Subcutaneous adipose tissue (tissue), 4 donors: Measurements from ENCODE around the gene ACADL. TPM values are rescaled to one million over a fixed set of nuclear protein-coding genes. Genes with fewer than 3 reads are reported as not detected.

ENCODE experiments used
- total RNA-seq, 4 donors: library from RNA; depleted of rRNA; stranded (reverse); fragments of >200 nt; gene quantifications; one replicate each; pipeline ENCODE4 v1.1.0, GENCODE V29; 2016
- TF ChIP-seq, protein P1 (sequence below): fragments of 450-650 bp; IDR thresholded peaks from one replicate; pipeline ENCODE4 v1.5.1; 2016; ENCODE audit warnings: low read depth, mild to moderate bottlenecking, control low read depth, antibody characterized with exemption, moderate library complexity

The ACADL gene
- total RNA-seq, 4 donors from 2014 or later = 15.3 to 41.8 (median 21.7) TPM

DNA sequence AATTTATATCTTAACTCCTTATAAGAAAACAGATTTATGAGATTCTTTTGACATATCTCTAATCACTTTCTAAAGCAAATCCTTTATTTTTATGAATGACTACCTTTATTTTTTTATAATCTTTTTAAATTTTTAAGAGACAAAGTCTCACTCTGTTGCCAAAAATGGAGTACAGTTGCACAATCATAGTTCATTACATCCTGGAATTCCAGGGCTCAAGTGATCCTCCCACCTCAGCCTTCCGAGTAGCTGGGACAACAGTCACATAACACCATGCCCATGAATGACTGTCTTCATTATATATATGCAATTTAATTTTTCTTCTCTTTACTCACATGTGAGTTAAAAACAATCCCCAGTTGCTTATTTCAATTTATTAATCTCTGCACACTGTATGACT, 21.7 kb downstream of the ACADL start:
- TF ChIP-seq, protein P1, sequence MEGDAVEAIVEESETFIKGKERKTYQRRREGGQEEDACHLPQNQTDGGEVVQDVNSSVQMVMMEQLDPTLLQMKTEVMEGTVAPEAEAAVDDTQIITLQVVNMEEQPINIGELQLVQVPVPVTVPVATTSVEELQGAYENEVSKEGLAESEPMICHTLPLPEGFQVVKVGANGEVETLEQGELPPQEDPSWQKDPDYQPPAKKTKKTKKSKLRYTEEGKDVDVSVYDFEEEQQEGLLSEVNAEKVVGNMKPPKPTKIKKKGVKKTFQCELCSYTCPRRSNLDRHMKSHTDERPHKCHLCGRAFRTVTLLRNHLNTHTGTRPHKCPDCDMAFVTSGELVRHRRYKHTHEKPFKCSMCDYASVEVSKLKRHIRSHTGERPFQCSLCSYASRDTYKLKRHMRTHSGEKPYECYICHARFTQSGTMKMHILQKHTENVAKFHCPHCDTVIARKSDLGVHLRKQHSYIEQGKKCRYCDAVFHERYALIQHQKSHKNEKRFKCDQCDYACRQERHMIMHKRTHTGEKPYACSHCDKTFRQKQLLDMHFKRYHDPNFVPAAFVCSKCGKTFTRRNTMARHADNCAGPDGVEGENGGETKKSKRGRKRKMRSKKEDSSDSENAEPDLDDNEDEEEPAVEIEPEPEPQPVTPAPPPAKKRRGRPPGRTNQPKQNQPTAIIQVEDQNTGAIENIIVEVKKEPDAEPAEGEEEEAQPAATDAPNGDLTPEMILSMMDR = no peak

DNA sequence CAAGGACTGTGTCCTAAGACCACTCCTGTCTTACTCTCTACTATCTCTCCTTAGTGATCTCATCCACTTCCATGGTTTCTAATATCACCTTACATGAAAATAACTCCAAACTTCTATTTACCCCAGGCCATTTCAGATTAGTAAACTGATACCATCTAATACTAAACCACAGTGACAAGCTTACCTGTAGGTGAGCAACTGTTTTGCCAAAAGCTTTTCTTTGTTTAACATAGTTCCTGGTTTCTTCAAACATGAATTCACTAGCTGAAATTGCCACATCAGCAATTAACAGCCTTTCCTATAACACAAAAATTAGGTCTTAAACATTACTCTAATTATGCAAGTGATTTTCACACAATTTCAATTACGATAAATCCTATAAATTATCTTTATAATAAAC, 22.1 kb downstream of the ACADL start:
- TF ChIP-seq, protein P1 = no peak

DNA sequence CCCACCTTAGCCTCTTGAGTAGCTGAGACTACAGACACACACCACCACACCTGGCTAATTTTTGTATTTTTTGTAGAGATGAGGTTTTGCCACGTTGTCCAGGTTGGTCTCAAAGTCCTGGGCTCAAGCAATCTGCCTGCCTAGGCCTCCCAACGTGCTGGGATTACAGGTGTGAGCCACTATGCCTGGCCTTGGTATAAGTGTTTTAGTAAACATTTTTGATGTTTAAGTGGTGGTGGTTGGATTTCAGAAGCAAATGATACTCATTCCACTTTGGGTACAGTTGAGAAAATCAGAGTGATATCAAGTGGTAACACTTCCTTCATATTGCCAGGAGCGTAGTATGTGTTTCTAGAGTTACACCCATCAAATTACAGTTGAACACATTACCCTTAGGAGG, 25.4 kb downstream of the ACADL start:
- TF ChIP-seq, protein P1 = no peak

DNA sequence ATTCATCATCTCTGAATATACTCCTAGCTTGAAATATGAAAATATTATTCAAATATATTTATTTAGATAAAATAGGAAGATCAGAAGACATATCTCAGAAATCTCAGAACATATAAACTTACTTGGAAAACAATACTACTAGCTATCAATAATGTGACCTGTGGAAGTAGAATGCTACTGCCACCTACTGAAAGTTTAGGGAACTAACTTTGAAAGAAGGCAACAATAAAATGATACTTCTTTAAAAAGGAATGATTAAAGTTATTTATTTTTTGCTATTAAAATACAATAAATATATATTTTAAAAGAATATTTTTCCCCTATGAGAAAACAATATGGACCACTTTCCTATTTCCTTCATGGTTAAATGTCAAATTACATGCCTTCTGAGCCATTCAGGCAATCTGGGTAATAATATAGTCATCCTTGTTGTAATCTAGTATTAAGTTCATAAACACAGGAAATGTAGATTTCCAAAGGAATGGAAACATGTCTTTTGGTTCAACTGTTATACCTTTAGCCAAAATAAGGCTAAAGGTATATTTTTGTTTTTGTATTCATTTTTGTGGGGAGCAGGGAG, 26.0 kb downstream of the ACADL start:
- TF ChIP-seq, protein P1 = no peak

DNA sequence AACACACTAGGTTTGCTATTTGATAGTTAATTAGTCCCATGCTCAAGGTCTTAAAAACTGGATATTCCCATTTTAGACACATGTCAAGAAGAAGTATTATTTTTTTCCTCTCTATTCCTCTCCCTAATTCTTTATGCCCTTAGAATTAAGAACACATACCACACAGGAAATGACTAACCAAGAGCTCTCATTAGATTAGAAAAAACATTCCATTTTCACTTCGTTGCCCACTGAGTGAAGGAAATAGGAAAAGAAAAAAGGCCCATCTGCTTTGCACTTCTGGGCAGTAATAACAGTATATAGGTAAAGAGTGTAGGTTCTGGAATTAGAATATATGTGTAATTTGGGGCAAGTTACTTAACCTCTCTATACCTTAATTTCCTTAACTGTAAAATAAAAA, 26.9 kb downstream of the ACADL start:
- TF ChIP-seq, protein P1 = no peak

DNA sequence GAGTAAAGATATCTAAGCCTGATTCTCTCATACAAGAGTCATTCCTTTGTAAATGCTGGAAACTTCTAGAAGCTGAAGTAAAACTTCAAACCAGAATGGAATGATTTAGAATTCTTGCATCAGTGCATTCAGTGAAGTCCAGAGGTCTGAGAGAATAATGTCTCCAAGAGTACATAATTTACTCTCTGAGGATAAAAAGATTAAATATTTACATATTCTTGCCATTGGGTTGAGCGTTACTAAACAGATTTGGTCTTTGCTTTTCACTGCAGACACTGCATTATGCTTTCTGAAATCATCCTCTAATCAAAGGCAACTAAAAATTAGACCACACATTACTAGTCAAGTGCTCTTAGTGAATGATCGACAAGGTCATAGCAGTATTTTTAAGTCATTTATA, 27.5 kb downstream of the ACADL start:
- TF ChIP-seq, protein P1 = no peak

DNA sequence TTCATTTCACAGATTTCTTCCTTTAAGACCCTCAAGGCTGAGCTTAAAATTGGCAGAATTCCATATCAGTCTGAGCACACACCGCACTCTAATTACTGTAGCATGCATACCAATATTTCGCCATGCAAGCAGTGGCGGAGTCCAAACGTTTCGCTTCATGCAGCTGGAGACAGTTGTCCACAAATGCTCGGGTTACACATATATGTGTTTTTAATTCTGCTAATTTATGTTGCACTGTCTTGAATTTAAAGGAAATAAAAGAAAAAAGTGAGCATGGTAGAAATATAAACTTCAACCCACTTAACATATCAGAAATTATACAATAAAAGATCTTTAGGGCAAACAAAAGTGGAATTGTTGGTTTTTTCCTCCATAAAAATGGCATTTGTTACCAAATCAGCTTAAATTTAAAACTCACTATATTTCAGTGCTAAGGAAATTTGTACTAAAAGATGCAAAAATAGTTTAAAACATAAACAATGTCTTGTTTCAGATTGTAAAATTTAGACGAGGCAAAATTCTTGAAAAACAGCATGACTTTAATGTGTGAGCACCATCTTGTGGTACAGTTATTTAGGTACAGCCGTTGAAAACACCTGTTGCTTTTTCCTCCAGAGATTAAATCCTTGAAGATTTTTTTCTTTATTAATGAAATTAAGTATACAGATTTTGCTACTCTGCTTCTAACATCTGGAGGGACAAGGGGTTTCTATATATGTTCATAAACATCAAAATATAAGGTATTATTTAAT, 30.0 kb downstream of the ACADL start:
- TF ChIP-seq, protein P1 = no peak
